Peyer's patch (tissue), 4 donors: Measurements from ENCODE around the gene RHBDD1. TPM values are rescaled to one million over a fixed set of nuclear protein-coding genes. Genes with fewer than 3 reads are reported as not detected.

ENCODE experiments used
- DNase-seq, 3 donors: peaks; one replicate each; pipeline ENCODE4 v3.0.0-alpha.2; 2017 to 2019
- H3K27ac ChIP-seq, 4 donors: fragments of 200-600 bp; sonication (generic); one replicate each; pipeline ENCODE4 v1.5.1; 2016 to 2019
- H3K27me3 ChIP-seq, 2 donors: fragments of 200-600 bp; sonication (generic); one replicate each; pipeline ENCODE4 v1.5.1; 2019
- H3K36me3 ChIP-seq, 3 donors: fragments of 200-600 bp; sonication (generic); one replicate each; pipeline ENCODE4 v1.5.1; 2016 to 2019
- H3K4me1 ChIP-seq, 4 donors: fragments of 200-600 bp; sonication (generic); one replicate each; pipeline ENCODE4 v1.5.1; 2016 to 2019
- H3K4me3 ChIP-seq, 4 donors: fragments of 200-600 bp; sonication (generic); 1 replicate in 3 of 4; 2 replicates in 1 of 4; pipeline ENCODE4 v1.5.1; 2016 to 2019; ENCODE audit warnings: mild to moderate bottlenecking in 1 of 4
- H3K9me3 ChIP-seq, 4 donors: fragments of 200-600 bp; sonication (generic); one replicate each; pipeline ENCODE4 v1.5.1; 2016 to 2019; ENCODE audit warnings: mild to moderate bottlenecking in 1 of 4
- POLR2A ChIP-seq, 2 donors: fragments of 450-650 bp; IDR thresholded peaks; one replicate each; pipeline ENCODE4 v1.5.1; 2017; ENCODE audit warnings: antibody characterized with exemption in 2 of 2, mild to moderate bottlenecking in 2 of 2, moderate library complexity in 2 of 2
- total RNA-seq, 4 donors: library from RNA; depleted of rRNA; stranded (reverse); fragments of >200 nt; gene quantifications; one replicate each; pipeline ENCODE4 v1.1.0, GENCODE V29; 2016
- TF ChIP-seq, protein P1 (sequence below), 6 experiments: fragments of 450-650 bp in 4 of 6; fragments of 200-600 bp in 2 of 6; sonication (generic) in 1 of 6; IDR thresholded peaks; one replicate each; pipeline ENCODE4 v1.5.1; 2017 to 2019; ENCODE audit warnings: antibody characterized with exemption in 6 of 6, mild to moderate bottlenecking in 3 of 6, moderate library complexity in 1 of 6

The RHBDD1 gene
- total RNA-seq, 4 donors from 2014 or later, result 12.6 to 68.5 (median 30.6) TPM

DNA sequence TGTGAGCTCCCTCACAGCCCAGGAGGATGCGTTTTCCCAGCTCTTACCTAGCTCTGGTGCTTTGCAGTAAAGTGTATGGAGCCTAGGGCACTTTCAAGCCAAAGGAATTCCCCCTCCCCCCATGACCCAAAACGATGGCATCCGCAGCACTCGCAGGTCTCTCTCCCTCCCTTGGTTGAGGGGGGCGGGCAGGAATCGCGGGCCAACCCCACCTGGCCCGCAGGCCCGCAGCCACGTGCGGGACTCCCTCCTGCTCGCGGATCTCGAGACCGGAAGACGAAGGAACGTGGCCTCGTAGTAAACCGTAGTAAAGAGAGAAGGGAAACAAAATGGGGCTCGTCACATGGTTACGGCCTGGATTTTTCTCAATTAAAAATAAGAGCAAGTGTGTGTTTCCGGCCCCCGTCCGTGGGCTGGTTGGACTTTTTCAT is 44.8 kb upstream of the RHBDD1 start:
- Histone ChIP-seq H3K9me3 (no peaks in the 10 kb centered on the region), H3K4me3 (peak overlapping the region; percentile 61 to 94 (median 75)), H3K4me1 (peaks cover 0 to 17% (median 4%) of the 10 kb centered on the region in 4 donors), H3K36me3 (no peaks in the 10 kb centered on the region), H3K27me3 (no peaks in the 10 kb centered on the region), H3K27ac (peak overlapping the region; percentile 90 to 94 (median 91))
- TF ChIP-seq POLR2A (IDR thresholded peaks at IDR 0.05), result no peak
- TF ChIP-seq, protein P1, sequence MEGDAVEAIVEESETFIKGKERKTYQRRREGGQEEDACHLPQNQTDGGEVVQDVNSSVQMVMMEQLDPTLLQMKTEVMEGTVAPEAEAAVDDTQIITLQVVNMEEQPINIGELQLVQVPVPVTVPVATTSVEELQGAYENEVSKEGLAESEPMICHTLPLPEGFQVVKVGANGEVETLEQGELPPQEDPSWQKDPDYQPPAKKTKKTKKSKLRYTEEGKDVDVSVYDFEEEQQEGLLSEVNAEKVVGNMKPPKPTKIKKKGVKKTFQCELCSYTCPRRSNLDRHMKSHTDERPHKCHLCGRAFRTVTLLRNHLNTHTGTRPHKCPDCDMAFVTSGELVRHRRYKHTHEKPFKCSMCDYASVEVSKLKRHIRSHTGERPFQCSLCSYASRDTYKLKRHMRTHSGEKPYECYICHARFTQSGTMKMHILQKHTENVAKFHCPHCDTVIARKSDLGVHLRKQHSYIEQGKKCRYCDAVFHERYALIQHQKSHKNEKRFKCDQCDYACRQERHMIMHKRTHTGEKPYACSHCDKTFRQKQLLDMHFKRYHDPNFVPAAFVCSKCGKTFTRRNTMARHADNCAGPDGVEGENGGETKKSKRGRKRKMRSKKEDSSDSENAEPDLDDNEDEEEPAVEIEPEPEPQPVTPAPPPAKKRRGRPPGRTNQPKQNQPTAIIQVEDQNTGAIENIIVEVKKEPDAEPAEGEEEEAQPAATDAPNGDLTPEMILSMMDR (IDR thresholded peaks at IDR 0.05), result no peak
- peak in 2 of 3 donors; percentile 76 to 84 for DNase-seq

DNA sequence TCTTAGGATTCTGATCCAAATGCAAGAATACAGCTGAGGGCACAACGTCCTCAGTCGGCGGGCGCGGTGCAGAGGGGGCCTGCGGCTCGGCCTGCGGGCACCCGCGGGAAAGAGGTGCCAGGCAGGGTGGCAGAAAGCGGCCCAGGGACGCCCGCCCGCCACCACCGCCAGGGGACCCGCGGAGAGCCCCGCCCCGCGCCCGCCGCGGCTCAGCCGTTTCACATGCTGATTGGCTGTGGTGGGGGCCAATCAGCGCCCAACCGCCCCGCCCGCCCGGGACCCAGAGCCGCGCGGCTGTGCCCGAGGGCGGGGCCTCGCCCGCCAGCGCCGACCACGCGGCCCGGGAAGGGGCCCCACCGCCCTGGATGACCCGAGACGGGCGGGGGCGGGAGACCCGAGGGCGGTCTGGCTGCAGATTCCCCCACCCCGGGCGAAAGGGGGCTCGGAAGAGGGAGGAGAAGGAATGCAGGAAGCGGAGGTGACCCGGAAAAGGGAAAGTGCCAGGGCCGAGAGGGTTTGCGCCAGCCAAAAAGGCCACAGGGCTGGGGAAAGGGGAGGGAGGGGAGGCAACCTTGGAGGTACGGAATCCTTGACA is 44.3 kb upstream of the RHBDD1 start:
- peak; percentile 38 to 60 for TF ChIP-seq POLR2A (IDR thresholded peaks at IDR 0.05)
- TF ChIP-seq, protein P1 (IDR thresholded peaks at IDR 0.05), result peak; percentile 43 to 86 (median 74)
- peaks cover 0 to 17% (median 4%) of the 10 kb centered on the region in 4 donors for H3K4me1 ChIP-seq
- no peaks in the 10 kb centered on the region for H3K27me3 ChIP-seq
- H3K4me3 ChIP-seq, result peak overlapping the region; percentile 61 to 94 (median 75)
- DNase-seq, result peak; percentile 88 to 95 (median 95)
- H3K27ac ChIP-seq, result peak overlapping the region; percentile 90 to 94 (median 91)
- H3K36me3 ChIP-seq, result no peaks in the 10 kb centered on the region
- no peaks in the 10 kb centered on the region for H3K9me3 ChIP-seq

DNA sequence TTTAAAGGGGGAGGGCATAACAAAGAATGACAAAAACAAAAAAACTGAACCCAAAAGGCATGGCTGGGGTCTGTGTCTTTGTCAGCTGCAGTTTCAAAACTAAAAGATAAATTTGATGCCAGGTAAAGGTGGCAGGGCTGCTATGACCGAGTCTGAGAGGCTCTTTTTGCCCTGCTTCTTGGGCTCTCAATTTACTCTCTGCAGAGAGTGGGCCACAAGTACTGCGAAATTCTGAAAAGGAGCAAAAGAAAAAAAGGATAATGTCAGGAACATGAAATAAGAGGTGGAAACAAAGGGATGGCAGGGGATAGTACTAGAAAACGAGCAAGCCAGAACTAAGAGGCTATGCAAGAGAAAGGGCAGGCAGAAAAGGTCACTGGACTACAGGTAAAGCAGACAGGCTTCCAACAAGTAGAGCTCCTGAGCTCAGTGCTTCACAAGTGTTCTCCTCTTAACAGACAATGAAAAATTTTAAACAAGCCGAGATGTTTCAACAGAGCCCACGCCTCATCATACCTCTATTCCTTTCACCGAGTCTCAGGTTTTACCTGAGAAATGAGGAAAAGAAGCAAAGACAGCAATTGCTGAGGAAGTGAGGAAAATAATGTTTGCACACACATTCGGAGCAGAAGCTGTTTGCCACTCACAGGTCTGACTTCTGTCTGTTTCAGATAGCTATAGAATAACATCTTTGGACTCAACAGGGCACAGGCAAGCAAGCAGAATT is 43.5 kb upstream of the RHBDD1 start:
- no peaks in the 10 kb centered on the region for H3K36me3 ChIP-seq
- DNase-seq, result no peak
- no peaks in the 10 kb centered on the region for H3K9me3 ChIP-seq
- TF ChIP-seq, protein P1 (IDR thresholded peaks at IDR 0.05), result no peak
- TF ChIP-seq POLR2A (IDR thresholded peaks at IDR 0.05), result no peak
- peak overlapping the region; percentile 77 to 94 (median 91) for H3K27ac ChIP-seq
- peak overlapping the region; percentile 61 to 94 (median 75) for H3K4me3 ChIP-seq
- H3K27me3 ChIP-seq, result no peaks in the 10 kb centered on the region
- H3K4me1 ChIP-seq, result peaks cover 0 to 17% (median 4%) of the 10 kb centered on the region in 4 donors

DNA sequence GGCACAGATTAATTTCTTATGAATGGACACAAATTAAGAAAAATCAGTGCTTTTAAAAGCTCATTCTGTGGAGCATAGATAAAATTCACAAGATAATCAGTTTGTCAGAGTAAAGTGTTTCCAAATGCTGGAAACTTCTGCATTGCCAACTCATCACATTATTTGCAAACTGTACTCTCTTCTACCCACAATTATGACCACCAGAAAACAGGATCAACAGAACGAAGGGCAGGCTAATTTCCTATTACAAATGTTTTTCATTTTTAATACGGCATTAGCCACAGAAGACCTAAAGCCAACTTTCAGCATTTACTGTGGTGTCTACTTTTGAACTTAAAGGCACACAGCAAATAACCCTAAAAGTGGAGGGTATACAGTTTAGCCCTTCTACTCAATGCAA is 42.2 kb upstream of the RHBDD1 start:
- H3K4me1 ChIP-seq, result peaks cover 0 to 17% (median 4%) of the 10 kb centered on the region in 4 donors
- TF ChIP-seq, protein P1 (IDR thresholded peaks at IDR 0.05), result no peak
- TF ChIP-seq POLR2A (IDR thresholded peaks at IDR 0.05), result no peak
- no peak for DNase-seq
- H3K27ac ChIP-seq, result peak overlapping the region in 3 of 4 donors; percentile 11 to 92 (median 89)
- H3K9me3 ChIP-seq, result no peaks in the 10 kb centered on the region
- H3K4me3 ChIP-seq, result peak overlapping the region in 2 of 4 donors; percentile 82 to 94
- no peaks in the 10 kb centered on the region for H3K27me3 ChIP-seq
- H3K36me3 ChIP-seq, result no peaks in the 10 kb centered on the region

DNA sequence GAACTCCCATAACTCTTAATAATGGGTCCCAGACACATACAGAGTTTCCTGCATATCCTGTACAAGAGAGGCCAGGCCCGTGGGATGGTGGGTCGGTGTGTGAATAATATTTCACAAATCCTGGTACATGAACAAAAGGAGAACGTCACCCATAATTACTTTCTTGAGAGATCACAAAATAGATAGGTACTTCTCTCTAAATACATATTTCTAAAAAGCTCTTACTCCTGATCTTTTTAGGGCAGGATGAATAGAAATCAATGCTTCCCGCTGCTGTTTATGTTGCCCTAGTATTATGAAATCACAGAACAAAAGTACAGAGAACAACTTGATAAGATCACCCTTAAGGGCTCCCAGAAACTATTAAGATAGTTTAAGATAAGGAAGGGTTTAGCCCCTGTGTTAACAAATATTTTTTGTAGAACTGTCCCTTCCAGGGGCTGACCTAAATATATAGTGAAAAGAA is 41.6 kb upstream of the RHBDD1 start:
- no peaks in the 10 kb centered on the region for H3K36me3 ChIP-seq
- H3K9me3 ChIP-seq, result no peaks in the 10 kb centered on the region
- H3K4me1 ChIP-seq, result peaks cover 0 to 17% (median 6%) of the 10 kb centered on the region in 4 donors
- no peaks in the 10 kb centered on the region for H3K27me3 ChIP-seq
- peak overlapping the region in 2 of 4 donors; percentile 82 to 94 for H3K4me3 ChIP-seq
- H3K27ac ChIP-seq, result peak overlapping the region; percentile 11 to 92 (median 70)
- no peak for DNase-seq
- TF ChIP-seq, protein P1 (IDR thresholded peaks at IDR 0.05), result no peak
- no peak for TF ChIP-seq POLR2A (IDR thresholded peaks at IDR 0.05)
